Activated CD8-positive, alpha-beta T cell treated with anti-CD3 and anti-CD28 coated beads for 36 hours (primary cell): ENCODE results near the gene PLEKHH3. TPM values are rescaled to one million over a fixed set of nuclear protein-coding genes. Genes with fewer than 3 reads are reported as not detected.
A peak's percentile ranks its signal among the peaks of the same experiment; 100 is the strongest.

Source experiments
- ATAC-seq: fragments of 200-7000 bp; cut with Tn5 transposase; one replicate; pipeline ENCODE4 v1.10.0; 2021; ENCODE audit warnings: mild to moderate bottlenecking, moderate library complexity
- CTCF ChIA-PET: fragments of 350-600 bp; sonication (Branson Sonifier 250); formaldehyde crosslinking; loops from one replicate; lab custom pipeline; 2021; ENCODE audit warnings: antibody characterized with exemption; lab: Charles Lee
- POLR2A ChIA-PET: fragments of 350-600 bp; sonication (Branson Sonifier 250); formaldehyde crosslinking; loops from one replicate; lab custom pipeline; 2021; ENCODE audit warnings: antibody characterized with exemption; lab: Charles Lee
- DNase-seq: peaks from one replicate; pipeline ENCODE4 v3.0.0-alpha.2; 2020
- H3K27ac Mint-ChIP-seq: one replicate; pipeline ENCODE4 v1.8.0; 2021; ENCODE audit warnings: mild to moderate bottlenecking, mixed read lengths
- H3K27me3 Mint-ChIP-seq: one replicate; pipeline ENCODE4 v1.8.0; 2021; ENCODE audit warnings: mixed read lengths
- H3K36me3 Mint-ChIP-seq: one replicate; pipeline ENCODE4 v1.8.0; 2021; ENCODE audit warnings: low read depth, mixed read lengths
- H3K4me1 Mint-ChIP-seq: one replicate; pipeline ENCODE4 v1.8.0; 2021; ENCODE audit warnings: low read depth, mixed read lengths
- H3K4me3 Mint-ChIP-seq: one replicate; pipeline ENCODE4 v1.8.0; 2021; ENCODE audit warnings: mild to moderate bottlenecking, moderate library complexity, mixed read lengths
- H3K9me3 Mint-ChIP-seq: one replicate; pipeline ENCODE4 v1.8.0; 2021; ENCODE audit warnings: mixed read lengths
- CTCF ChIP-seq: fragments of 200-600 bp; IDR thresholded peaks from one replicate; pipeline ENCODE4 v1.8.0; 2022; ENCODE audit warnings: antibody characterized with exemption, mild to moderate bottlenecking
- intact Hi-C: fragments of 100-400 bp; cut with micrococcal nuclease; formaldehyde crosslinking; loops from one replicate; pipeline ENCODE4 v1.10.0; 2022
- total RNA-seq, 2 experiments: library from RNA; stranded (reverse); gene quantifications; one replicate each; pipeline ENCODE4 v1.2.3, GENCODE V29; 2021

PLEKHH3 gene
- total RNA-seq, 2 experiments from 2014 or later, result 0.29 to 0.65 TPM

DNA sequence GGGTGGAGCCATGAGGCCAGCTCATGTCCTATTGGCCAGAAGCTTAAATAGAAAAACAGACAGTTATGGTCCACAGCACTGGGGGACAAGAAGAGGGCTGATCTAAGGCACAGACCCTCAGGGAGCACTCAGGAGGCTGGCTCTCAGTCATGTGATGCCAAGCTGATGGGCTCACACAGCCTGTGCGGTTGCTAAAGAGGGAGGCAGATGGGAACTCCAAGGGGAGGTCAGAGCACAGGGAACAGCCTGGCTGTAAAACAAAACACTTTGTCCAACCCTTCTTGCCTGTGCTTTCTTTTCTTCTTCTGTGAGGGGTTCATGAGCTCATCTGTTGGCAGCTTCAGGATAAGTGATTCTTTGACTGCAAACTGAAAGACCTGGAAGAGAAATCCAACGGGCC lies 32.8 kb upstream of the PLEKHH3 start:
- Mint-ChIP-seq H3K4me1 (peaks cover 18% of the 10 kb centered on the region), H3K4me3 (no peak overlapping the region), H3K9me3 (no peaks in the 10 kb centered on the region), H3K36me3 (peaks cover 58% of the 10 kb centered on the region), H3K27ac (no peak overlapping the region), H3K27me3 (no peaks in the 10 kb centered on the region)
- ChIA-PET CTCF (interaction anchor here (1.5 to 1.7 kb wide), 3 partner anchors 11 to 131 kb away, joined by 4 to 12 read pairs (median 6); partner anchors contain the start of gene PSMC3IP), POLR2A (interaction anchor here (1.0 kb wide), 1 partner anchor 32 kb away, joined by 3 read pairs; no protein-coding TSS in a partner anchor)
- DNase-seq (no peak), ATAC-seq (no peak)
- TF ChIP-seq CTCF, result no peak
- intact Hi-C loops, result no loop called here

DNA sequence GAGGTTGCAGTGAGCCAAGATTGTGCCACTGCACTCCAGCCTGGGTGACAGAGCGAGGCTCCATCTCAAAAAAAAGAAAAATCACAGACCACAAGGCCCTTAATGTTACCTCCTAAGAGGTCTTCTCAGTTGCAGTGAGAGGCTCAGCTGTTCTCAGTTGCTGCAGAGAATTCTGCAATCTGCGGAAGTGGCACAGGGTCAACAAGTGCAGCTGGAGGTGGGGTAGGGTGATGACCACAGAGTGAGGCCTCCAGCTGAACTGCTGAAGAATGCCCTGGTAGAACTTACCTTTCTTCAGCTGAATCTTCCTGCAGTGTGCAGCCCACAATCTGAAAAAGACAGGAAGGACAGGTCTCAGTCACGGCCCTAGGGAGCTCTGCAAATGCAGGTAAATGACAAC lies 31.8 kb upstream of the PLEKHH3 start:
- peaks cover 61% of the 10 kb centered on the region for H3K36me3 Mint-ChIP-seq
- TF ChIP-seq CTCF, result no peak
- intact Hi-C loops, result no loop called here
- ChIA-PET POLR2A (interaction anchor here (0.5 to 2.2 kb wide), 4 partner anchors 29 to 131 kb away, joined by 3 to 6 read pairs (median 4); partner anchors contain the start of gene PSMC3IP), CTCF (interaction anchor here (1.1 to 1.7 kb wide), 5 partner anchors 11 to 130 kb away, joined by 3 to 12 read pairs (median 4); partner anchors contain the start of gene PSMC3IP)
- ATAC-seq (no peak), DNase-seq (no peak)
- no peak overlapping the region for H3K4me3 Mint-ChIP-seq
- no peak overlapping the region for H3K27ac Mint-ChIP-seq
- H3K4me1 Mint-ChIP-seq, result peaks cover 20% of the 10 kb centered on the region
- H3K27me3 Mint-ChIP-seq, result no peaks in the 10 kb centered on the region
- H3K9me3 Mint-ChIP-seq, result no peaks in the 10 kb centered on the region

DNA sequence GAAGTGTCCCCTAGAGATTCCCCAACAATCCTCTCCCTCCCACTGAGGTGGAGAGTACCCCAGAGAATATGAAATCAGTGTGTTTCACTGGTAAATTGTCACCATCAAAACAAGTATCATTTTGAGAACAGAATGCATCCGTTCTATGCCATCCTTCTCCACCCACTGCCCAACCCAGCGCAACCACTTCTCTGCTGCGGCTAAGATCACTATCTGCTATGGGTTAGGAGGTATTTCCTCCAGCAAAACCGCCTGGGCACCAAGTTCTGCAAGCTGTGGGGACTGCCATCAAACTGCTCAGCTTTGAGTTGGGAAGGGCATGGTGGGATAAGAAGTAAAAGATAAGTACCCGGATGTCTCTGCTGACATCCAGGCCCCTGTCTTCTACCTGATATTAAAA lies 29.9 kb upstream of the PLEKHH3 start:
- intact Hi-C loops, result no loop called here

DNA sequence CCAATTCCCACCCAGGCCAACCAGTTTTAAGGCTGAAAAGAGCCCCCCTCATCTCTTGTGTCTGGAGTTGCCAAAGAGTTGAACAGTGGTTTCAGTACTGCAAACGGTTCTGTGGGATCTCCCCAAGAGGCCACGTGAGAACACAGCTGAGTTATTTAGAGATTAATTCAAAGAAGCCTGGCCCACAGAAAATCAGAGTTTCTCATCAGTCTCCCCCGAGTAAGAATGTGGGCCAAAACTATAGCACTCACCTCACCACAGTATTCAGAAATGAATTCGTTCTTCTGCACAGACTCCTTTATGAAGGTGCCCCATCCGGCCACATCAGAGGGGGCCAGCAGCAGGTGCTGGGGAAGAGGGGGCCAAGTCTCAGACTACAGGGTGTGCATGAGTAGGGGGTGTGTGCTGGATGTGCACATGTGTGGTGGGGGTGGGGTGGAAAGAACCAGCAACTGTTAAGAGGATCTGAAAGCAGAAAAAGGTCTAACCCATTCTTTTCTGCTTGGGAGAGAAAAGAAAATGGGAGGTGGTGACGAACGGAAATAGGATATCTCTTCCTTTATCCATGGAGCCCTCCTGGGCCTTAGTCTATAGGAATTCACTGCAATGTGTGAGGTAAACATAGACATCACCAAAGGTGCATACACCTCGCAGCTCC lies 28.2 kb upstream of the PLEKHH3 start:
- DNase-seq (peak; percentile 79), ATAC-seq (peak; percentile 84)
- Mint-ChIP-seq H3K9me3 (no peaks in the 10 kb centered on the region), H3K36me3 (peaks cover 63% of the 10 kb centered on the region), H3K4me1 (peaks cover 20% of the 10 kb centered on the region), H3K4me3 (no peak overlapping the region), H3K27ac (no peak overlapping the region), H3K27me3 (no peaks in the 10 kb centered on the region)
- ChIA-PET CTCF (interaction anchor here (0.6 kb wide), 1 partner anchor 126 kb away, joined by 3 read pairs; no protein-coding TSS in a partner anchor), POLR2A (interaction anchor here (0.6 to 1.2 kb wide), 6 partner anchors 9 to 69 kb away, joined by 3 to 5 read pairs (median 3); partner anchors contain the start of genes PLEKHH3 and VPS25)
- intact Hi-C loops, result no loop called here
- no peak for TF ChIP-seq CTCF

More for the DNA sequence above, 29.9 kb upstream of the PLEKHH3 start:
- ATAC-seq (peak; percentile 35), DNase-seq (peak; percentile 76)
- H3K4me3 Mint-ChIP-seq, result no peak overlapping the region
- no peaks in the 10 kb centered on the region for H3K27me3 Mint-ChIP-seq
- H3K27ac Mint-ChIP-seq, result no peak overlapping the region
- POLR2A ChIA-PET, result interaction anchor here (0.9 to 2.2 kb wide), 2 partner anchors 28 to 64 kb away, joined by 3 to 6 read pairs; no protein-coding TSS in a partner anchor
- peaks cover 20% of the 10 kb centered on the region for H3K4me1 Mint-ChIP-seq
- no peaks in the 10 kb centered on the region for H3K9me3 Mint-ChIP-seq
- peaks cover 59% of the 10 kb centered on the region for H3K36me3 Mint-ChIP-seq
- CTCF ChIA-PET, result interaction anchor here (0.9 to 1.4 kb wide), 3 partner anchors 21 to 129 kb away, joined by 3 to 4 read pairs (median 3); partner anchors contain the start of gene PSMC3IP
- TF ChIP-seq CTCF, result no peak

- peaks cover 20% of the 10 kb centered on the region for H3K4me1 Mint-ChIP-seq
- POLR2A ChIA-PET, result interaction anchor here (0.6 to 1.2 kb wide), 5 partner anchors 20 to 76 kb away, joined by 3 to 5 read pairs (median 3); partner anchors contain the start of gene PLEKHH3
- ATAC-seq (no peak), DNase-seq (no peak)
- H3K27me3 Mint-ChIP-seq, result no peaks in the 10 kb centered on the region
- no peaks in the 10 kb centered on the region for H3K9me3 Mint-ChIP-seq
- H3K4me3 Mint-ChIP-seq, result no peak overlapping the region
- no peak overlapping the region for H3K27ac Mint-ChIP-seq
- CTCF ChIA-PET, result interaction anchor here (0.6 kb wide), 1 partner anchor 126 kb away, joined by 3 read pairs; no protein-coding TSS in a partner anchor
- no peak for TF ChIP-seq CTCF
- peaks cover 59% of the 10 kb centered on the region for H3K36me3 Mint-ChIP-seq
- intact Hi-C loops, result no loop called here
These were observed 27.7 kb upstream of the PLEKHH3 start for GRCh38 chr17:42704490-42704836.
